Kidney epithelial cell (primary cell): ENCODE measurements around the gene KIF24. TPM values are rescaled to one million over a fixed set of nuclear protein-coding genes. Genes with fewer than 3 reads are reported as not detected.
"Not testable (repeated sequence)": the region's sequence is repeated elsewhere in the genome, so short reads cannot be mapped to it uniquely, and the experiment has no call there.

ENCODE experiments used
- DNase-seq: peaks from one replicate; pipeline ENCODE4 v3.0.0-alpha.2; 2010; ENCODE audit warnings: low read depth
- H3K27me3 ChIP-seq: 2 replicates; pipeline ENCODE4 v1.6.0; 2011; ENCODE audit warnings: low read length; ENCODE audit not compliant: control insufficient read depth, insufficient read depth
- H3K36me3 ChIP-seq: 2 replicates; pipeline ENCODE4 v1.5.1; 2011; ENCODE audit warnings: low read length; ENCODE audit not compliant: control insufficient read depth, insufficient read depth
- H3K4me3 ChIP-seq: 2 replicates; pipeline ENCODE4 v1.5.1; 2011; ENCODE audit warnings: low read depth, mild to moderate bottlenecking, control low read depth, low read length
- CTCF ChIP-seq: IDR thresholded peaks from 2 replicates; pipeline ENCODE4 v1.5.1; 2011; ENCODE audit warnings: mild to moderate bottlenecking, moderate library complexity, low read length, control low read depth, inconsistent platforms; ENCODE audit not compliant: insufficient read depth, poor library complexity, severe bottlenecking
- total RNA-seq: library from RNA; depleted of rRNA; stranded (reverse); fragments of >200 nt; gene quantifications from 2 replicates; pipeline ENCODE4 v1.2.3, GENCODE V29; 2015

KIF24 gene
- total RNA-seq, 1 donor from 2014 or later: 1.2 TPM

- Histone ChIP-seq H3K4me3 (no peak overlapping the region), H3K36me3 (no peaks in the 10 kb centered on the region), H3K27me3 (no peaks in the 10 kb centered on the region)
- TF ChIP-seq CTCF: no peak
- no peak for DNase-seq
These were observed 18.9 kb downstream of the KIF24 start for GRCh38 chr9:34310215-34310614.

- not testable (repeated sequence) for H3K27me3 ChIP-seq, H3K36me3 ChIP-seq, H3K4me3 ChIP-seq, DNase-seq
These were observed 20.8 kb downstream of the KIF24 start for GRCh38 chr9:34308316-34308715.

GRCh38 chr9:34301064-34301463 lies 28.0 kb downstream of the KIF24 start:
- H3K4me3 ChIP-seq, DNase-seq, H3K36me3 ChIP-seq, H3K27me3 ChIP-seq: not testable (repeated sequence)

GRCh38 chr9:34292552-34292951 lies 36.5 kb downstream of the KIF24 start:
- Histone ChIP-seq H3K27me3 (no peaks in the 10 kb centered on the region), H3K36me3 (no peaks in the 10 kb centered on the region), H3K4me3 (no peak overlapping the region)
- TF ChIP-seq CTCF: no peak
- DNase-seq: no peak

GRCh38 chr9:34291423-34291822 lies 37.6 kb downstream of the KIF24 start:
- no peak for DNase-seq
- TF ChIP-seq CTCF: no peak
- H3K27me3 ChIP-seq: no peaks in the 10 kb centered on the region
- H3K36me3 ChIP-seq: no peaks in the 10 kb centered on the region
- no peak overlapping the region for H3K4me3 ChIP-seq

- Histone ChIP-seq H3K27me3 (no peaks in the 10 kb centered on the region), H3K36me3 (no peaks in the 10 kb centered on the region), H3K4me3 (no peak overlapping the region)
- no peak for DNase-seq
- TF ChIP-seq CTCF: no peak
These were observed 38.0 kb downstream of the KIF24 start for GRCh38 chr9:34291023-34291422.

GRCh38 chr9:34289159-34289558 lies 39.9 kb downstream of the KIF24 start:
- no peaks in the 10 kb centered on the region for H3K36me3 ChIP-seq
- no peak for TF ChIP-seq CTCF
- DNase-seq: no peak
- no peaks in the 10 kb centered on the region for H3K27me3 ChIP-seq
- H3K4me3 ChIP-seq: no peak overlapping the region
